ENCODE results near the gene FRMPD4.

DNA sequence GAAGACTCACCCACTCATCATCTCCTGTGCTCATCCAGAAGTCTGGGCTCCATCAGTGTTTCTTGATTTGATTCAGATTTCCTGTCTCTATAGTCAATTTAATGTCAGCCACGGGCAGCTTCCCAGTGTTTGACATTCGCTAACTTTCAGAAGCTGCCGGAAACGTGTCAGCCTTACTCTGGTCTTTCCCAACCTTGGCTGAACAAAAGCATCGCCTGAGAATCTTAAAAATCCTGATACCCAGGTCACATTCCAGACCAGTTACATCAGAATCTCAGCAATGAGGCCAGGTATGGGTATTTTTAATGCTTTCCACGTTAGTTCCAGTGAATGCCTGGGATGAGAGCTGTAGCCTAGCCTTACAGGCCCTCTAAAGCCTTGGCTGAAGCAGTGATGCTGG is 233.8 kb downstream of the FRMPD4 start:
- TF ChIP-seq CTCF (conservative IDR thresholded peaks at IDR 0.05 in 1 of 2, IDR thresholded peaks at IDR 0.05 in 1 of 2; ENCODE audit: extremely low read depth in 1 of 2, insufficient read depth in 1 of 2, low read depth in 1 of 2, low read length in 2 of 2) = no peak
- no peak for TF ChIP-seq EZH2 (IDR thresholded peaks at IDR 0.05; ENCODE audit: borderline replicate concordance, low read length)

Data from mammary epithelial cell (primary cell).